NOMO-1 treated with DMSO at 0.1 percent for 48 hours (cell line): ENCODE data around the gene MED7.
"Not testable (repeated sequence)": the region's sequence is repeated elsewhere in the genome, so short reads cannot be mapped to it uniquely, and the experiment has no call there.

ENCODE experiments used
- DNase-seq: peaks from one replicate; lab custom pipeline; 2025; ENCODE audit not compliant: unreplicated experiment; lab: John Stamatoyannopoulos, UW

Gene MED7, protein sequence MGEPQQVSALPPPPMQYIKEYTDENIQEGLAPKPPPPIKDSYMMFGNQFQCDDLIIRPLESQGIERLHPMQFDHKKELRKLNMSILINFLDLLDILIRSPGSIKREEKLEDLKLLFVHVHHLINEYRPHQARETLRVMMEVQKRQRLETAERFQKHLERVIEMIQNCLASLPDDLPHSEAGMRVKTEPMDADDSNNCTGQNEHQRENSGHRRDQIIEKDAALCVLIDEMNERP

GRCh38 chr5:157142317-157143126, at the start of gene MED7:
Gene MED7 (minus strand): TSS chr5:157142865. CDS start chr5:157139431, 3,434 bp downstream.
- peak; percentile 99 for DNase-seq

GRCh38 chr5:157189223-157189622, 46.6 kb upstream of the MED7 start:
- DNase-seq = no peak

DNA sequence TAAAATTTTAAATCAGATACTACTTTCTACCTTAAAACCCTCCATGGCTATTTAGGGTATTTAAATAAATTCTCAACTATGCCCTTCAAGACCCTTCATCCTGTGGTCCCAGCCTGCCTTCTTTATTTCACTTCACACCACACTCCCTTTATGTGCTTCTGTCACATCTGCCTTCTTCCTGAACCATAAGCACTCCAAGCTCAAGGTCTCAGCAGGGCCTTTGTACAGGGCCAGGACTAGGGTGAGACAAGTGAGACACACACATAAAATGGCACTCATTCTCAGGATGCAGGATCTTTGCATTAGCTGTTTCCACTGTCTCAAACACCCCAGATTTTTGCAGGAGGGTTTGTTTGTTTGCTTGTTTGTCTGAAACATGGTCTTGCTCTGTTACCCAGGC, 45.6 kb upstream of the MED7 start:
- no peak for DNase-seq

DNA sequence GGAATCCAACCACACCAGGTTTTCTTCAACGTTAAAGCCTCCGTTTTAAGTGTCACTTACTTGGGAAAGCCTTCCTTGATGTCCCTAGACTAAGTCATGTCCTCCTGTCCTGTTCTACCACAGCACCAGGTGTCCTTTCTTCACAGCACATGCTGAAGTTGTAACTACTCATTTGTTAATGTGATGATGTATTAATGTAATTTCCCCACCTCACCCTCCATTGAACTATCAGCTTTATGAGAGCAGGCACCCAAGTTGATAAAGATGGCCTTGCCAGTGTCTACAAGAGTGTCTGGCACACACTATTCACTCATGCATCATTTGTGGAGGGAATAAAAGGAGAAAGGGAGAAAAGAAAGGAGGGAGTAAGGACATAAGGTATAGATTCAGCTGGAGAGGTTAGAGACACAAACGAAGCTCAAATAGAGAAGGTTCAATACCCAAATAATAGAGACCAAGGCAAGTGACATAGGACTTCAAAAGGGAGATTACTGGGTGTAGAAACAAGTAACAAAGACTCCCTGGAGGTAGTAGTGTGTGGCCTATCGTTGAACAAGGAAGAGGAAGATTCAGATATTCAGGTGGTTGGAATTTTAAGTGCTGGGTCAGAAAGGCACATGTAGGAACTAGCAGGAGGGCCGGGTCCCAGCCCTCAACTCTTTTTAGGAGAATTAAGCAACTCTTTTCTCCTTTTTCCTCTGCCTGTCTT, 44.5 kb upstream of the MED7 start:
- DNase-seq = no peak

GRCh38 chr5:157186309-157187045, 43.8 kb upstream of the MED7 start:
- no peak for DNase-seq

GRCh38 chr5:157185122-157185521, 42.5 kb upstream of the MED7 start:
- DNase-seq = not testable (repeated sequence)

DNA sequence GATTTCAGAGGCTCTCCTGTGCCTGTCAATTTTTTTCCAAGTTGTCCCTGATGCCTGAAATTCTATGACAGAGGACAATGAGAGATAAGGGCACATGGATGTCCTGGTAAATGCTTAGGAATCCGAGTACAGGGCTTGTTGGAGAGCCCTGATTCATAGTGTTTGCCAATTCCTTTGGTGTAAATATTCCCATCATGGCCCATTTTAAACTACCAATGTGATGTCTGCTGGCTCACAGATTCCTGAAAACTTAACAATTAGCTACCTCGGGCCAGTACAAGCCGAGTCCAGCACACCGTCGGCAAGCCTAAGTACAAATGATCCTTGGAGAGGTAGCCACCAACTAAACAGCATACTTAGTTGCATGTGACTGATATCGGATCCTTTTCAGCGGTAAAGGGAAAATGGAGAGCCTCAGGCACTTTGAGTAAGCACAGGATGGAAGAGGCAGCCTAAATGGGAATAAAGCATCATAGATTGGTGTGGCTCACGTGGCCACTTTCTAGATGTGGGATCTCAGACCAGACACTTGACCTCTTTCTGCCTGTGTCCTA, 41.5 kb upstream of the MED7 start:
- DNase-seq = no peak

DNA sequence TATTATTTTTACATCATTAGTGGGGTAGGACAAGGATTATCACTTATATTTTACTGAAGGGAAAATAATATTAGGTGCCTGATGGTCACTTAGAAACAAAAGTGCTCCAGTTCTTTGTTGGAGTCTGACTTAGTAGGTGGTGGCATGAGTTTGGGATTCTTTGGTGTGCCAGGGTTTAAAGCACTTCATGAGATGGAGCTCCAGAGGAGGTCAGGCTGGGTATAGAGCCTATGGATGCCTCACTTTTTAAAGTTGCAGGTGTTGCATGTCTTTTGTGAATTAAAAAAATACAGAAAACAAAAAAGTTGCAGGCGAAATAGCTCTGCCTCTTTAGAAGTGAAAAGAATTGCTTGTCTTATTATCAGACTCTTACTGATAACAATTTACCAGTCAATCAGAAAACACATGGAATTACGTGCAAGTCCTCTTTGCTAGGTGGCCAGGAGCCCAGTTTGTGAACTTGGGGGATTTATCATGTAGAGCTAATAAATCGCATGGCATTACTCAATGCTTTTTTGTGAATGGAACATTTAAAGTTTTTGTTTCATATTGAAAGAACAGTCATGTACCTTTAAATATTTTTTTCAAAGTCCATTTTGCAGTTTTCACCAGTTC, 39.6 kb upstream of the MED7 start:
- no peak for DNase-seq

DNA sequence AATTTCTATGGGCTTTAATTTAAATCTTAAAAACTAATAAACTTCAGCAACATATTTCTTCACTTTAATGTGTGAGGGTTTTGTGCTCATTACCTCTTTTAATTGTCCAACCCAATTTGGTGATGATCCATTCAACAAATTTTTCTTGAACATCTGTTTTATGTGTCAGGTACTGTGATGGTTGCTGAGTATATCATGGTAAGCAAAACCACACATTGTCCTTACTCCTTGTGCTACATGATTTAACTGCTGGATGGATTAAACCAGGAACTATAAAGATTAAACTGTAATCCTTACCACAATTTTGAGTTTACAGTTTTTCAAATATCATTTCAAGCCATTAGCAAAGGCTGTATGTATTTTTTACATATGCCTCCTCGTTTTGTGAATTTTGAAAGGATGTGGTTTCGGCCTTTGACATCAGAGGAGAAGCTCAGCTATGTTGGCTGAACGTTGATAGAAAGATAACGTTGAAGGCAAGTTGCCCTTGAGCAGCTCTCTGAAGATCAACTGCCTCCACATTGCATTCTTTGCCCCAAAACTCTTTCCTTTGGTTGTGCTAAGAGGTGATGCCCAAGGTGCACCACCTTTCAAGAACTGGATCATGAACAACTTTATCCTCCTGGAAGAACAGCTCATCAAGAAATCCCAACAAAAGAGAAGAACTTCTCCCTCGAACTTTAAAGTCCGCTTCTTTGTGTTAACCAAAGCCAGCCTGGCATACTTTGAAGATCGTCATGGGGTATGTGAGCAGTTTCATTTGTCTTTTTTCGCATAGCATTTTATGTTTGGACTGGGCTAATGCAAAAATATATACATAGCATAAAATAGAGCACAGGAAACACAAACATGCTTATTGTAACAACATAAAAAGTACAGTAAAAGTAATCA, 38.0 kb upstream of the MED7 start, which contains the start of gene ITK:
Gene ITK (plus strand): TSS at position 467 of the 891 bp plus-strand sequence. CDS start 138 bp downstream, at position 605.
- DNase-seq = no peak

GRCh38 chr5:157178966-157179365, 36.3 kb upstream of the MED7 start:
- no peak for DNase-seq

DNA sequence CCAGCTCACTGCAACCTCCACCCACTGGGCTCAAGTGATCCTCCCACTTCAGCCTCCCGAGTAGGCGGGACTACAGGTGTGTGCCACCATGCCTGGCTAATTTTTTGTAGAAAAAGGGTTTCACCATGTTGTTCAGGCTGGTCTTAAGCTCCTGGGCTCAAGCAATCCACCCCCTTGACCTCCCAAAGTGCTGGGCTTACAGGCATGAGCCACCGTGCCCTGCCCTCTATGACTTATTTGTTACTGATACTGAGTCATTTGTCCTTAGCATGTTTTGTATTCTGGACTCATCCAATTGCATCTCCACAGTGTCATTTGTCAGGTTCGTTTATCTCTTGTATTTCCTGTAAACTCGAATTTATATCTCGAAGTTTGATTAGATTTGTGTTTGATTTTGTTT, 35.3 kb upstream of the MED7 start:
- no peak for DNase-seq

- no peak for DNase-seq
Measured at GRCh38 chr5:157175071-157175612, 32.5 kb upstream of the MED7 start.

- no peak for DNase-seq
Measured at GRCh38 chr5:157172403-157172802, 29.7 kb upstream of the MED7 start.

DNA sequence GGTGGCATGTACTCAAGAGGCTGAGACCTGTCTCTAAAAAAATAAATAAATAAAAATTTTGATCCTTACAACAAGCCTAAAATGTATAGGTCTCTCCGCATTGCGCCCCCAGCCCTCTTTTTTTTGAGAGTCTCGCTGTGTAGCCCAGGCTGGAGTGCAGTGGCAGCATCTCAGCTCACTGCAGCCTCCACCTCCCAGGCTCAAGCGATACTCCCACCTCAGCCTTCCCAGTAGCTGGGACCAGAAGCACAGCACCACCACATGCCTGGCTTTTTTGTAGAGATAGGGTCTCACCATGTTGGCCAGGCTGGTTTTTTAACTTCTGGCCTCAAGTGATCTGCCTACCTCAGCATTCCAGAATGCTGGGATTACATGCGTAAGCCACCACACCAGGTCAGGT, 25.6 kb upstream of the MED7 start:
- DNase-seq = no peak

- no peak for DNase-seq
Measured at GRCh38 chr5:157167214-157167621, 24.6 kb upstream of the MED7 start.

DNA sequence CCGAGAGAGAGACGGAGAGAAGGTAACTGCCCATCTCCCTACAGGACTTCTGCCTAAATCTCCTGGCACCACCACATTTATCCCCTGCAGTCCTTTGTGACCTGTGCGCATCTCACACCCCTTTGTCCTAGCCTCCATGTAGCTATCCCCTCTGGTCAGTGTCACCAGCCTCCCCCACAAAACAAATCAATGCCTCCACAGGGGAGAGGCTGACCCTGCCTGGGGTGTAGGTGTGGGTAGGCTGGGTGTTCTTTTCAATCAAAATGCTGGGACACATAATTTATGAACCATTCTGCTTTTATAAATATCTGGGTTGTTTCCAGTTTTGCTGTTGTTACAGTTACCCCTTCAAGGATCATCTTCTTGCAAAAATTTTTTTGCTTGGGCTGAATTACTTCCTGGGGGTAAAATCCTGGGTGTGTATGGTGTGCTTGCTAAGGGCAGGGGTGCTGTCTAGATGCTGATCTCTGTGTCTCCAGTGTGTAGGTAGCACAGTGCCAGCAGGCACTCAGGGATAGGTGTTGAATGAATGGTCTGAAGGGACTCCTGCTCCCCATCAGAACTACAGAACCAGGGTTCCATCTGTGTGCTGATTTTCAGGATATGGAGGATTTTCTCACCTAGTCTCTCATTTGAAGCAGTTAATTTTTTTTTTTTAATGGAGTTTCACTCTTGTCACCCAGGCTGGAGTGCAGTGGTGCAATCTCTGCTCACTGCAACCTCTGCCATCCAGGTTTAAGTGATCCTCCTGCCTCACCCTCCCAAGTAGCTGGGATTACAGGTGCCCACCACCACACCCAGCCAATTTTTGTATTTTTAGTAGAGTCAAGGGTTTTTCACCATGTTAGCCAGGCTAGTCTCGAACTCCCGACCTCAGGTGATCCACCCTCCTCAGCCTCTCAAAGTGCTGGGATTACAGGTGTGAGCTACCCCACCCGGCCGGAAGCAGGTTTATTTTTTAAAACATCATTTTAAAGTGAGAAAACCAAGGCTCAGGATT, 23.8 kb upstream of the MED7 start, which contains the start of gene GARIN3:
Gene GARIN3 (minus strand): TSS at position 51 of the 1,000 bp plus-strand sequence. CDS start 96 bp downstream, outside the sequence.
- DNase-seq = no peak

GRCh38 chr5:157165668-157166067, 23.0 kb upstream of the MED7 start:
- DNase-seq = no peak

- DNase-seq = no peak
Measured at GRCh38 chr5:157165261-157165660, 22.6 kb upstream of the MED7 start.
